ENCODE measurements around the gene C3orf52. TPM values are rescaled to one million over a fixed set of nuclear protein-coding genes. Genes with fewer than 3 reads are reported as not detected.

C3orf52 gene
- total RNA-seq, 3 donors from 2014 or later (not counting 1 experiment from before 2014, with no cell fraction given) = 0.42 to 0.90 TPM; not detected in 1

GRCh38 chr3:112101916-112102315, 15.7 kb downstream of the C3orf52 start:
- ATAC-seq = no peak
- peaks cover 5 to 12% of the 10 kb centered on the region in 2 donors for H3K27me3 Mint-ChIP-seq (ENCODE audit: low read depth in 2 of 2)
- H3K27ac ChIP-seq (ENCODE audit: low read length) = no peak overlapping the region
- H3K4me1 Mint-ChIP-seq = no peaks in the 10 kb centered on the region
- DNase-seq = no peak
- no peaks in the 10 kb centered on the region for H3K36me3 ChIP-seq (ENCODE audit: control insufficient read depth, insufficient read depth, low read length)
- intact Hi-C loops (cut with micrococcal nuclease) = no loop called here
- H3K4me3 Mint-ChIP-seq = no peak overlapping the region
- no peaks in the 10 kb centered on the region for H3K27me3 ChIP-seq (ENCODE audit: control insufficient read depth, insufficient read depth, low read length)
- H3K36me3 Mint-ChIP-seq = no peaks in the 10 kb centered on the region
- TF ChIP-seq, protein P1, sequence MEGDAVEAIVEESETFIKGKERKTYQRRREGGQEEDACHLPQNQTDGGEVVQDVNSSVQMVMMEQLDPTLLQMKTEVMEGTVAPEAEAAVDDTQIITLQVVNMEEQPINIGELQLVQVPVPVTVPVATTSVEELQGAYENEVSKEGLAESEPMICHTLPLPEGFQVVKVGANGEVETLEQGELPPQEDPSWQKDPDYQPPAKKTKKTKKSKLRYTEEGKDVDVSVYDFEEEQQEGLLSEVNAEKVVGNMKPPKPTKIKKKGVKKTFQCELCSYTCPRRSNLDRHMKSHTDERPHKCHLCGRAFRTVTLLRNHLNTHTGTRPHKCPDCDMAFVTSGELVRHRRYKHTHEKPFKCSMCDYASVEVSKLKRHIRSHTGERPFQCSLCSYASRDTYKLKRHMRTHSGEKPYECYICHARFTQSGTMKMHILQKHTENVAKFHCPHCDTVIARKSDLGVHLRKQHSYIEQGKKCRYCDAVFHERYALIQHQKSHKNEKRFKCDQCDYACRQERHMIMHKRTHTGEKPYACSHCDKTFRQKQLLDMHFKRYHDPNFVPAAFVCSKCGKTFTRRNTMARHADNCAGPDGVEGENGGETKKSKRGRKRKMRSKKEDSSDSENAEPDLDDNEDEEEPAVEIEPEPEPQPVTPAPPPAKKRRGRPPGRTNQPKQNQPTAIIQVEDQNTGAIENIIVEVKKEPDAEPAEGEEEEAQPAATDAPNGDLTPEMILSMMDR (IDR thresholded peaks at IDR 0.05) = no peak
- H3K9me3 ChIP-seq (ENCODE audit: control insufficient read depth, insufficient read depth, low read length) = no peaks in the 10 kb centered on the region
- WGBS (ENCODE audit: insufficient coverage) = 85% methylated on average over 2 of the region's 2 CpGs
- no peak overlapping the region for H3K4me3 ChIP-seq (ENCODE audit: low read length)
- no peak overlapping the region for H3K27ac Mint-ChIP-seq
- H3K9me3 Mint-ChIP-seq = no peaks in the 10 kb centered on the region
- H3K4me1 ChIP-seq (ENCODE audit: control insufficient read depth, insufficient read depth, low read length) = no peaks in the 10 kb centered on the region

DNA sequence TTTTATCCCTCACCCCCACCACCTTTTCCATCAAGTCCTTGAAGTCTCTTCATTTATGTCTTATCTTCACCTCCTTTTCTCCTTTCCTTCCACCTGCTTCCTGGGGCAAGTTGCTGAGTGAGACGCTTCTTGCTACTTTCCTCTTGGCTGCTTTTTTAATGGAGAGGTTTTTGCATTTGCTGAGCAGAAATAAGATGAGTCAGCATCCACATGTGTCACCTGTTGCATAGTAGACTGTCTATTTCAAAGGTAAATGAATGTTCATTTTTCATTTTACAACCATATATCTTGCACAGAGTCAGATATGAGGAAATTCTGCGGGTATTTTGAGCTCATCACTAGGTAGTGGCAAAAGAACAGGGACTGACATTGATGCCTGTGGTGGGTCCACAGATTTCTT, 18.6 kb downstream of the C3orf52 start:
- no peaks in the 10 kb centered on the region for H3K9me3 Mint-ChIP-seq
- H3K27me3 Mint-ChIP-seq (ENCODE audit: low read depth in 2 of 2) = peaks cover 0 to 5% of the 10 kb centered on the region in 2 donors
- whole genome bisulfite sequencing (ENCODE audit: insufficient coverage) = 87% methylated on average over 2 of the region's 2 CpGs
- Histone ChIP-seq H3K4me3 (ENCODE audit: low read length) (no peak overlapping the region), H3K36me3 (ENCODE audit: control insufficient read depth, insufficient read depth, low read length) (no peaks in the 10 kb centered on the region), H3K27me3 (ENCODE audit: control insufficient read depth, insufficient read depth, low read length) (no peaks in the 10 kb centered on the region), H3K4me1 (ENCODE audit: control insufficient read depth, insufficient read depth, low read length) (no peaks in the 10 kb centered on the region), H3K9me3 (ENCODE audit: control insufficient read depth, insufficient read depth, low read length) (no peaks in the 10 kb centered on the region), H3K27ac (ENCODE audit: low read length) (no peak overlapping the region)
- no peak overlapping the region for H3K27ac Mint-ChIP-seq
- H3K4me1 Mint-ChIP-seq = no peaks in the 10 kb centered on the region
- H3K36me3 Mint-ChIP-seq = no peaks in the 10 kb centered on the region
- no peak overlapping the region for H3K4me3 Mint-ChIP-seq
- ATAC-seq = no peak
- no peak for DNase-seq
- intact Hi-C loops (cut with micrococcal nuclease) = no loop called here
- TF ChIP-seq, protein P1 (IDR thresholded peaks at IDR 0.05) = no peak

DNA sequence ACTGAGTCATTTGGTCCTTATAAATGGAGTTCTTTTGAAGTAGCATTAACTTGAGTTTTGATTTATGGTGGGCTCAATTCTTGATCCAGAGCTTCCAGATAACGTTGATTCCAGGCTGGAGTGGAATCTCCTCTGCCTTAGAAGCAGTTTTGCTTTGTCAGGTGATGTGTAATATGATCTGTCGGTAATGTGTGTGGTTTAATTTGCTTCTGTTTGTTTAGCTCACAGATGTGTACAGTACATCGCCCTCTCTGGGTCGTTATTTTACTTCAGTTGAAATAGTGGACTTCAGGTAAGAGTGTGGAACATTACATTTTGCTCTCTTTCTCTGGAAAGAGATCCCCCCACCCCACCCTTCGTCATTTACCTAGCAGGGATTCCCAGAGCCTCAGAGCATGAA, 23.1 kb downstream of the C3orf52 start:
- Mint-ChIP-seq H3K9me3 (no peaks in the 10 kb centered on the region), H3K4me3 (no peak overlapping the region), H3K27me3 (ENCODE audit: low read depth in 2 of 2) (no peaks in the 10 kb centered on the region), H3K4me1 (peaks cover 0 to 6% of the 10 kb centered on the region in 2 donors), H3K27ac (no peak overlapping the region), H3K36me3 (no peaks in the 10 kb centered on the region)
- DNase-seq = no peak
- no peak for ATAC-seq
- H3K9me3 ChIP-seq (ENCODE audit: control insufficient read depth, insufficient read depth, low read length) = no peaks in the 10 kb centered on the region
- H3K27me3 ChIP-seq (ENCODE audit: control insufficient read depth, insufficient read depth, low read length) = no peaks in the 10 kb centered on the region
- no peak overlapping the region for H3K4me3 ChIP-seq (ENCODE audit: low read length)
- TF ChIP-seq, protein P1 (IDR thresholded peaks at IDR 0.05) = no peak
- H3K4me1 ChIP-seq (ENCODE audit: control insufficient read depth, insufficient read depth, low read length) = no peaks in the 10 kb centered on the region
- intact Hi-C loops (cut with micrococcal nuclease) = no loop called here
- no peak overlapping the region for H3K27ac ChIP-seq (ENCODE audit: low read length)
- no peaks in the 10 kb centered on the region for H3K36me3 ChIP-seq (ENCODE audit: control insufficient read depth, insufficient read depth, low read length)
- 77% methylated on average over 4 of the region's 5 CpGs for WGBS (ENCODE audit: insufficient coverage)

- H3K4me3 Mint-ChIP-seq = no peak overlapping the region
- DNase-seq = peak; percentile 23 to 86
- 4% methylated on average over 3 of the region's 3 CpGs for WGBS (ENCODE audit: insufficient coverage)
- H3K4me1 Mint-ChIP-seq = peaks cover 10 to 18% of the 10 kb centered on the region in 2 donors
- no peak overlapping the region for H3K27ac Mint-ChIP-seq
- Histone ChIP-seq H3K36me3 (ENCODE audit: control insufficient read depth, insufficient read depth, low read length) (no peaks in the 10 kb centered on the region), H3K4me1 (ENCODE audit: control insufficient read depth, insufficient read depth, low read length) (peaks cover 12% of the 10 kb centered on the region), H3K9me3 (ENCODE audit: control insufficient read depth, insufficient read depth, low read length) (no peaks in the 10 kb centered on the region), H3K4me3 (ENCODE audit: low read length) (no peak overlapping the region), H3K27ac (ENCODE audit: low read length) (no peak overlapping the region), H3K27me3 (ENCODE audit: control insufficient read depth, insufficient read depth, low read length) (no peaks in the 10 kb centered on the region)
- TF ChIP-seq, protein P1 (IDR thresholded peaks at IDR 0.05) = peak; percentile 62
- H3K9me3 Mint-ChIP-seq = no peaks in the 10 kb centered on the region
- ATAC-seq = peak; percentile 81 to 90 (median 87)
- intact Hi-C loops (cut with micrococcal nuclease) = loop anchor here (1.0 kb wide), 2 partner anchors 407 to 419 kb away; no protein-coding TSS in a partner anchor
- no peaks in the 10 kb centered on the region for H3K27me3 Mint-ChIP-seq (ENCODE audit: low read depth in 2 of 2)
- H3K36me3 Mint-ChIP-seq = no peaks in the 10 kb centered on the region
Observed at GRCh38 chr3:112111785-112112402, 25.7 kb downstream of the C3orf52 start.

Measured in natural killer cell (primary cell).